ENCODE measurements around the gene CTSC. TPM values are rescaled to one million over a fixed set of nuclear protein-coding genes. Genes with fewer than 3 reads are reported as not detected.

CTSC gene
- polyA plus RNA-seq, 1 of the 3 experiments (the other 2 are of a cell fraction): 104 TPM

DNA sequence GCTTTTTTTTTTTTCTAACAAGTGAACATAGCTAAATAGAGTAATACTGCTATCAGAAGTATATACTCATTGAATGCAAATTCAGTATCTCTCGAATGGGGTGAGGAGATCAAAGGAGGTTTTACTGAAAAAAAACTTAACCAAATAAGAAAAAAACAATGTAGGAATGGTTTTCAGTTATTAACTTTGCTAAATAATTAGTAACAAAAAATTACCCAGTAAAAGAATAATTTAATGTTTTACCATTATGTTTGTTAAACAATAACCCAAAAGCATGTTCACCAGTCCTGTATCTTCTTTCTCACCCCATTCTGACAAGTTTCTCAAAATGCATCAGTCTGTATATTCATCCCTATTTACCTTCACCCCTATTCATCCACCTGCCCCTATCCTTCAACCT lies 22.6 kb upstream of the CTSC start (continued):
- no peak for TF ChIP-seq RAD21 (IDR thresholded peaks at IDR 0.05; ENCODE audit: low read length)
- TF ChIP-seq, protein P1, sequence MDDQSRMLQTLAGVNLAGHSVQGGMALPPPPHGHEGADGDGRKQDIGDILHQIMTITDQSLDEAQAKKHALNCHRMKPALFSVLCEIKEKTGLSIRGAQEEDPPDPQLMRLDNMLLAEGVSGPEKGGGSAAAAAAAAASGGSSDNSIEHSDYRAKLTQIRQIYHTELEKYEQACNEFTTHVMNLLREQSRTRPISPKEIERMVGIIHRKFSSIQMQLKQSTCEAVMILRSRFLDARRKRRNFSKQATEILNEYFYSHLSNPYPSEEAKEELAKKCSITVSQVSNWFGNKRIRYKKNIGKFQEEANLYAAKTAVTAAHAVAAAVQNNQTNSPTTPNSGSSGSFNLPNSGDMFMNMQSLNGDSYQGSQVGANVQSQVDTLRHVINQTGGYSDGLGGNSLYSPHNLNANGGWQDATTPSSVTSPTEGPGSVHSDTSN (IDR thresholded peaks at IDR 0.05): no peak
- TF ChIP-seq CHD2 (IDR thresholded peaks at IDR 0.05; ENCODE audit: low read length, partially characterized antibody): no peak

DNA sequence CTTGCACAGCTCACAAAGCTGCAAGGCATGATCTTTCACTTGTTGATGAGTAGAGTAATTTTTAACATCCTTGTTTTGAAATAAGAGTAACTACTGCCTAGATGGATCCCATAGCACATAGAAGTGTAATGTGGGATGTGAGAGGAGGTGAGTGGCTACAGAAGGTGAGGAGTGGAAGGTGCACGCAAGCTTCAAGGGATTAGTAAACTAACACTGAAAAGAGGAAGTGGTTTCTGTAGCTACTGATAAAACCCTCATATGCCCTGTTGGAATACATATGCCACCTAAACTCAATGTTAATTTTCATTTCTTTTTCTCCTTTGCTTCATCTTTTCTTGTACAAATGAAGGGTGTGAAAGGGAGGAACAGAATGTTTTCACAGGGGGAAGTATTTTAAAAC lies 22.0 kb upstream of the CTSC start:
- ChIA-PET CTCF (no interaction called here), POLR2A (no interaction called here)
- Histone ChIP-seq H4K20me1 (ENCODE audit: insufficient read depth) (no peaks in the 10 kb centered on the region), H3K9ac (no peak overlapping the region), H3K9me2 (no peaks in the 10 kb centered on the region), H3K36me3 (replicated peaks in 1 of 2; ENCODE audit: control insufficient read depth in 1 of 2, insufficient read depth in 2 of 2, low read length in 1 of 2) (no peaks in the 10 kb centered on the region), H3K4me2 (no peak overlapping the region), H3K27me3 (ENCODE audit: insufficient read depth) (no peaks in the 10 kb centered on the region), H3F3A (replicated peaks; ENCODE audit: insufficient read depth) (peaks cover 14% of the 10 kb centered on the region), H2AFZ (ENCODE audit: low read depth) (no peak overlapping the region), H3K4me3 (ENCODE audit: low read depth in 2 of 2, low read length in 1 of 2) (no peak overlapping the region), H3K9me3 (no peaks in the 10 kb centered on the region), H3K27ac (ENCODE audit: low read depth in 2 of 2, low read length in 1 of 2) (no peak overlapping the region), H3K4me1 (ENCODE audit: control insufficient read depth in 1 of 2, insufficient read depth in 2 of 2, low read depth in 1 of 2, low read length in 1 of 2) (peaks cover 0 to 10% of the 10 kb centered on the region in 2 experiments; a peak in 1 of 4 replicates), H3K79me2 (ENCODE audit: insufficient read depth) (no peaks in the 10 kb centered on the region)
- 94% methylated on average over 1 of the region's 1 CpG for WGBS (ENCODE audit: low lambda C conversion rate)
- DNase-seq: no peak
- TF ChIP-seq RFX5 (IDR thresholded peaks at IDR 0.05; ENCODE audit: low read length): no peak

GRCh38 chr11:88359114-88359513 lies 21.6 kb upstream of the CTSC start:
- no peaks in the 10 kb centered on the region for H3K9me3 ChIP-seq
- H2AFZ ChIP-seq (ENCODE audit: low read depth): no peak overlapping the region
- H3F3A ChIP-seq (replicated peaks; ENCODE audit: insufficient read depth): peaks cover 14% of the 10 kb centered on the region
- no peak overlapping the region for H3K27ac ChIP-seq (ENCODE audit: low read depth in 2 of 2, low read length in 1 of 2)
- POLR2A ChIA-PET: no interaction called here
- WGBS (ENCODE audit: low lambda C conversion rate): 68% methylated on average over 1 of the region's 1 CpG
- no peaks in the 10 kb centered on the region for H3K79me2 ChIP-seq (ENCODE audit: insufficient read depth)
- H3K27me3 ChIP-seq (ENCODE audit: insufficient read depth): no peaks in the 10 kb centered on the region
- H3K4me1 ChIP-seq (ENCODE audit: control insufficient read depth in 1 of 2, insufficient read depth in 2 of 2, low read depth in 1 of 2, low read length in 1 of 2): peaks cover 0 to 10% of the 10 kb centered on the region in 2 experiments; a peak in 1 of 4 replicates
- H3K4me3 ChIP-seq (ENCODE audit: low read depth in 2 of 2, low read length in 1 of 2): no peak overlapping the region
- no peaks in the 10 kb centered on the region for H3K9me2 ChIP-seq
- no peak overlapping the region for H3K9ac ChIP-seq
- no peaks in the 10 kb centered on the region for H4K20me1 ChIP-seq (ENCODE audit: insufficient read depth)
- CTCF ChIA-PET: no interaction called here
- no peak for DNase-seq
- TF ChIP-seq RAD21 (IDR thresholded peaks at IDR 0.05; ENCODE audit: low read length) (no peak), NFIC (IDR thresholded peaks at IDR 0.05; ENCODE audit: borderline replicate concordance) (no peak)
- H3K36me3 ChIP-seq (replicated peaks in 1 of 2; ENCODE audit: control insufficient read depth in 1 of 2, insufficient read depth in 2 of 2, low read length in 1 of 2): no peaks in the 10 kb centered on the region
- no peak overlapping the region for H3K4me2 ChIP-seq

GRCh38 chr11:88358040-88358431 lies 20.5 kb upstream of the CTSC start:
- no peak overlapping the region for H2AFZ ChIP-seq (ENCODE audit: low read depth)
- WGBS (ENCODE audit: low lambda C conversion rate): 92% methylated on average over 2 of the region's 2 CpGs
- no peaks in the 10 kb centered on the region for H3K36me3 ChIP-seq (replicated peaks in 1 of 2; ENCODE audit: control insufficient read depth in 1 of 2, insufficient read depth in 2 of 2, low read length in 1 of 2)
- H3K79me2 ChIP-seq (ENCODE audit: insufficient read depth): no peaks in the 10 kb centered on the region
- H3K27ac ChIP-seq (ENCODE audit: low read depth in 2 of 2, low read length in 1 of 2): no peak overlapping the region
- no peaks in the 10 kb centered on the region for H3K9me3 ChIP-seq
- peaks cover 0 to 5% of the 10 kb centered on the region in 2 experiments; a peak in 1 of 4 replicates for H3K4me1 ChIP-seq (ENCODE audit: control insufficient read depth in 1 of 2, insufficient read depth in 2 of 2, low read depth in 1 of 2, low read length in 1 of 2)
- no peak overlapping the region for H3K4me2 ChIP-seq
- H3K9me2 ChIP-seq: no peaks in the 10 kb centered on the region
- H3F3A ChIP-seq (replicated peaks; ENCODE audit: insufficient read depth): peaks cover 14% of the 10 kb centered on the region
- POLR2A ChIA-PET: no interaction called here
- no peak for DNase-seq
- H3K4me3 ChIP-seq (ENCODE audit: low read depth in 2 of 2, low read length in 1 of 2): no peak overlapping the region
- no peak overlapping the region for H3K9ac ChIP-seq
- no peaks in the 10 kb centered on the region for H4K20me1 ChIP-seq (ENCODE audit: insufficient read depth)
- CTCF ChIA-PET: no interaction called here
- no peaks in the 10 kb centered on the region for H3K27me3 ChIP-seq (ENCODE audit: insufficient read depth)
- TF ChIP-seq ELF1 (IDR thresholded peaks at IDR 0.05): no peak
- no peak for TF ChIP-seq CHD2 (IDR thresholded peaks at IDR 0.05; ENCODE audit: low read length, partially characterized antibody)
- TF ChIP-seq MXI1 (IDR thresholded peaks at IDR 0.05; ENCODE audit: low read depth, low read length): no peak
- no peak for TF ChIP-seq RCOR1 (IDR thresholded peaks at IDR 0.05; ENCODE audit: low read length)
- no peak for TF ChIP-seq EZH2phosphoT487 (IDR thresholded peaks at IDR 0.05; ENCODE audit: borderline replicate concordance, low read depth)
- TF ChIP-seq FOXM1 (IDR thresholded peaks at IDR 0.05; ENCODE audit: low read depth): no peak
- TF ChIP-seq TCF12 (IDR thresholded peaks at IDR 0.05): no peak
- no peak for TF ChIP-seq SMC3 (IDR thresholded peaks at IDR 0.05; ENCODE audit: low read depth, low read length)
- TF ChIP-seq, protein P2, sequence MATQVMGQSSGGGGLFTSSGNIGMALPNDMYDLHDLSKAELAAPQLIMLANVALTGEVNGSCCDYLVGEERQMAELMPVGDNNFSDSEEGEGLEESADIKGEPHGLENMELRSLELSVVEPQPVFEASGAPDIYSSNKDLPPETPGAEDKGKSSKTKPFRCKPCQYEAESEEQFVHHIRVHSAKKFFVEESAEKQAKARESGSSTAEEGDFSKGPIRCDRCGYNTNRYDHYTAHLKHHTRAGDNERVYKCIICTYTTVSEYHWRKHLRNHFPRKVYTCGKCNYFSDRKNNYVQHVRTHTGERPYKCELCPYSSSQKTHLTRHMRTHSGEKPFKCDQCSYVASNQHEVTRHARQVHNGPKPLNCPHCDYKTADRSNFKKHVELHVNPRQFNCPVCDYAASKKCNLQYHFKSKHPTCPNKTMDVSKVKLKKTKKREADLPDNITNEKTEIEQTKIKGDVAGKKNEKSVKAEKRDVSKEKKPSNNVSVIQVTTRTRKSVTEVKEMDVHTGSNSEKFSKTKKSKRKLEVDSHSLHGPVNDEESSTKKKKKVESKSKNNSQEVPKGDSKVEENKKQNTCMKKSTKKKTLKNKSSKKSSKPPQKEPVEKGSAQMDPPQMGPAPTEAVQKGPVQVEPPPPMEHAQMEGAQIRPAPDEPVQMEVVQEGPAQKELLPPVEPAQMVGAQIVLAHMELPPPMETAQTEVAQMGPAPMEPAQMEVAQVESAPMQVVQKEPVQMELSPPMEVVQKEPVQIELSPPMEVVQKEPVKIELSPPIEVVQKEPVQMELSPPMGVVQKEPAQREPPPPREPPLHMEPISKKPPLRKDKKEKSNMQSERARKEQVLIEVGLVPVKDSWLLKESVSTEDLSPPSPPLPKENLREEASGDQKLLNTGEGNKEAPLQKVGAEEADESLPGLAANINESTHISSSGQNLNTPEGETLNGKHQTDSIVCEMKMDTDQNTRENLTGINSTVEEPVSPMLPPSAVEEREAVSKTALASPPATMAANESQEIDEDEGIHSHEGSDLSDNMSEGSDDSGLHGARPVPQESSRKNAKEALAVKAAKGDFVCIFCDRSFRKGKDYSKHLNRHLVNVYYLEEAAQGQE (IDR thresholded peaks at IDR 0.05; ENCODE audit: low read depth, low read length): no peak
- no peak for TF ChIP-seq SIN3A (IDR thresholded peaks at IDR 0.05; ENCODE audit: borderline replicate concordance, low read depth, low read length)
- no peak for TF ChIP-seq EP300 (IDR thresholded peaks at IDR 0.05; ENCODE audit: borderline replicate concordance in 1 of 2, low read depth in 1 of 2, low read length in 1 of 2)
- no peak for TF ChIP-seq USF1 (IDR thresholded peaks at IDR 0.05; ENCODE audit: borderline replicate concordance, low read depth)
- TF ChIP-seq TAF1 (IDR thresholded peaks at IDR 0.05; ENCODE audit: borderline replicate concordance, low read depth, low read length): no peak
